NCI-H526 treated with DMSO at 0.1 percent for 48 hours (cell line): Measurements from ENCODE around the gene MYBPH.

Source experiments
- DNase-seq: peaks from one replicate; lab custom pipeline; 2025; lab: John Stamatoyannopoulos, UW

Gene MYBPH, protein sequence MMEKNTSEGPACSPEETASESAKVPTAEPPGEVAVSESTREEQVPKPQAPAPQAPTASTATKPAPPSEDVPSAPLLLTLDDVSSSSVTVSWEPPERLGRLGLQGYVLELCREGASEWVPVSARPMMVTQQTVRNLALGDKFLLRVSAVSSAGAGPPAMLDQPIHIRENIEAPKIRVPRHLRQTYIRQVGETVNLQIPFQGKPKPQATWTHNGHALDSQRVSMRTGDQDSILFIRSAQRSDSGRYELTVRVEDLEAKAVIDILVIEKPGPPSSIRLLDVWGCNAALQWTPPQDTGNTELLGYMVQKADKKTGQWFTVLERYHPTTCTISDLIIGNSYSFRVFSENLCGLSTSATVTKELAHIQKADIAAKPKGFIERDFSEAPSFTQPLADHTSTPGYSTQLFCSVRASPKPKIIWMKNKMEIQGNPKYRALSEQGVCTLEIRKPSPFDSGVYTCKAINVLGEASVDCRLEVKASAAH

DNA sequence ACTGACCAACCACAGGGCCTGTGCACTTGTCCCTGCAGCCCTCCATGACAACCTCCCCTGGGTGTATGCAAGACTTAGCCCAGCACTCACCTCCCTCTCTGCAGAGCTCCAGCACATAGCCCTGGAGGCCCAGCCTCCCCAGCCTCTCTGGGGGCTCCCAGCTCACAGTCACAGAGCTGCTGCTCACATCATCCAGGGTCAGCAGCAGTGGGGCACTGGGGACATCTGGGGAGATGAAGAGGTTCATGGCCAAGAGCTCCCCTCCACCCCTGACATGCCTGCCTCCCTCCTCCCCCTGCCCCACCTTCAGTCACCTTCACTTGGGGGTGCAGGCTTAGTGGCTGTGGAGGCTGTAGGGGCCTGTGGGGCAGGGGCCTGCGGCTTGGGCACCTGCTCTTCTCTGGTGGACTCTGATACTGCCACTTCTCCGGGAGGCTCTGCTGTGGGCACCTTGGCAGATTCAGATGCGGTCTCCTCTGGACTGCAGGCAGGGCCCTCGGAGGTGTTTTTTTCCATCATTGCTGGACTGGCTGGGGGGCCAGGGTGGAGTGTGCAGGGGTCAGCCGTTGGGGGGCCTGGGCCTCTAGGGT, at the start of gene MYBPH:
Gene MYBPH (minus strand): TSS at position 590 of the 590 bp plus-strand sequence. CDS start 71 bp downstream, at position 519.
- no peak for DNase-seq

GRCh38 chr1:203225071-203225470, 49.4 kb upstream of the MYBPH start:
- DNase-seq: no peak

DNA sequence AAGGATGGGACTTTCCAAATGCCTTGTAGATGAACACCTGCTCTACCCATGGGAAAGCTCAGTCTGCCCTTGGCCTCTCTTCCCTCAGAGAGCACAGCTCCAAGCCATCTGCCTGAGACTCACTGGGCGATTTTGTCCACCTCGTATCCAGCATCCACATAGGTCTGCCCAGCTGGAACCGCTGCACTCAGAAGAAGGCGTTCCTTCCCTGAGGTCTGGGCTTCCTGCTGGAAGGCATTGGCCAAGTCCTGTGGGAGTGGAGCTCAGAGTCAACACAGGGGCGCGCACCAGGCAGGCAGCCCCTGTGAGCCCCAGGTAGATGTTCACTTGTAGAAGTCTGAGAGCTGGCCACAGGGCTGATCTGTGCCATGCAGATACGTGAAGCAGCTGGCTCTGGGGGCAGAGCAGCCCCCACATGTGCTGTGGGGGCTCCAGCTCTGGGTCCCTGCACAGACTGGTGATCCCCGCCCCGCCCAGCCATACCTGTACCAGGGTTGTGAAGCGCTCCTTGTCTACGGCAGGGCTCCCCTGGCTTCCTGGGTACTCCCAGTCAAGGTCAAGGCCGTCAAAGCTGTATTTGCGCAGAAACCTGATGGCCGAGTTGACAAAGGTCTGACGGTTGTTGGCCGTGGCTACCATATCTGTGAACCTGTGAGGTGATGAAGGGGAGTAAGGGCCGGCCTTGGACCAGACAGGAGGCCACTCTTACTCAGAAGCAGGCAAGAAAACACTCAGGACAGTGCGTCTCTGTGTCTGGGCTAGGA, 47.6 kb upstream of the MYBPH start:
- DNase-seq: no peak

GRCh38 chr1:203219934-203220333, 44.3 kb upstream of the MYBPH start:
- no peak for DNase-seq

DNA sequence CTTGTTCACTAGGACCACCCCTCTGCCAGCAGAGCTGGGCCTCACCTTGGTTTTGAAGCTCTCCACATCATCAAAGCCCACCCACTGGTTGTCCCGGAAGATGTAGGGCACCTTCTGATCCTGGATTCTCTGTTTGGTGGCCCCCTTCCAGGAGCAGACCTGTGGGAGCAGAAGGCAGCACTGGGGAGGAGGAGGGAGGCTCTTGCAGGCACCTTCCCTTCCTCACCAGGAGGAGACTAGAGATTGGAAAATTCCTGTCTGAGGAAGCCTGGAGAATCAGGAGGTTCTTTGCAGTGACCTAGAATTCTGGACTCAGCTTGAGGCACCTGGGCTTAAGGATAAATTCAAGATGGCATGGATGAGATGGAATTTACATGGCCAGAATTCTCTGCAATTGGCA, 43.5 kb upstream of the MYBPH start:
- no peak for DNase-seq

- DNase-seq: no peak
Measured at GRCh38 chr1:203217668-203218067, 42.0 kb upstream of the MYBPH start.

DNA sequence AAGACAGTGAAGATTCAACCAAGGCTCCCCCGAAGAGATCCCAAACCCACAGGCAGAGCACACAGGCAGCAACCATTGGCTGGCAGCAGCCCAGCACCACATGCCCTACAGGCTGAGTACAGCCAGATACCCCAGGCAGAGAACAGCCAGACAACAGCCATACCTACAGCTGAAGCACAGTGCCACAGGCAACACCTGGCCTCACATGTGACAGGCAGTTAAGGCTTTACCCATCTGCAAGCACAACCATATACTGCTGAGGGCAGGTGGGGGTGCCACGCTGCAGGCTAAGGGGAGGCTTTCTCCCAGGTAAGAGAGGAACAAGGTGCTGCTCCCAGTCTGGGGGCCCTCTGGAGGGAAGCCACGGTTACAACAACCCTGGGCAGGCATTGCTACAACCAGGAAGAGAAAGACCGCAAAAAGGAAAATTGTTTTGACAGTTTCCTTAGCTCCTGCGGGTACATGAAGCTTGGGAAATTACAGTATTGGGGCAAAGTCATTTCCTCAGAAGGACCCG, 41.6 kb upstream of the MYBPH start:
- no peak for DNase-seq

DNA sequence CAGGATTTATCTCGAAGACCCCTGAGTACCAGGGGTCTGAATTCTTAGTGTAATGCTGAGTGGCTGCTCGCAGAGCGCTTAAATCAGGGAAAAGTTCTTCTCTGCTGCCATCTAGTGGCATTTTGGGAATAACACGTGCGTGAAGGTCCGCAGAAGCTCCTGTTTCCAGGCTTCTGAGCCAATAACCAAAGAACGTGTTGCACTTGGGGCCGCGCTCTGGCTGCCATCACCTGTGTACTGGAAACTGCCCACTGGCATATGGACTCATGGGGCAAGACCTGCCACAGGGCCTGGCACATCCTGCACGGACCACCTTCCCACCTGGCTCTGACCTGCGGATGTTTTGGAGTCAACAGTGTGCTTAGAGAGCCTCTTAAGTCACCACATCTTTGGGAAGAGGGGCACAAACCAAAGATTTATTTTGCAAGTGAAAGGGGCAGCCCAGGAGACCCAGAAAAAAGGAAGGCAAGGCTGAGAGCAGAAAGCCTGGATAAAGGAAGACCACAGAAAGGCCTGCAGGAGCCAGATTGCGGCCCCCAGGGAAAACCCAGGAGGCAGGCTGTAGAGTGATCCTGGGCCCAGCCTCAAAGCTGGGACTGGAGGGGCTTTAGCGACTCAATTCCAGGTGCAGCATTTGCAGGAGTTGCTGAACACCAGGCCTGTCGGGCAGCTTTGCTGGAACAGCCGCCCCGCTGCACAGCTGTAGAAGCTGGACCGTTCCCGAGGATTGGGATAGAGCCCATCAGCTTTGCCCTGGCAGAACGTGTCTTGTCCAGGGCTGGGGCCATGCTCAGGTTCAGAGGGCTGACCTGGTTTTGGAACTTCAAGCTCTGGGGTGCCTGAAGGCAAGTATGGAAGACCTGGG, 40.9 kb upstream of the MYBPH start:
- peak; percentile 35 for DNase-seq

- no peak for DNase-seq
Measured at GRCh38 chr1:203215573-203215972, 39.9 kb upstream of the MYBPH start.

GRCh38 chr1:203214871-203215270, 39.2 kb upstream of the MYBPH start:
- no peak for DNase-seq

DNA sequence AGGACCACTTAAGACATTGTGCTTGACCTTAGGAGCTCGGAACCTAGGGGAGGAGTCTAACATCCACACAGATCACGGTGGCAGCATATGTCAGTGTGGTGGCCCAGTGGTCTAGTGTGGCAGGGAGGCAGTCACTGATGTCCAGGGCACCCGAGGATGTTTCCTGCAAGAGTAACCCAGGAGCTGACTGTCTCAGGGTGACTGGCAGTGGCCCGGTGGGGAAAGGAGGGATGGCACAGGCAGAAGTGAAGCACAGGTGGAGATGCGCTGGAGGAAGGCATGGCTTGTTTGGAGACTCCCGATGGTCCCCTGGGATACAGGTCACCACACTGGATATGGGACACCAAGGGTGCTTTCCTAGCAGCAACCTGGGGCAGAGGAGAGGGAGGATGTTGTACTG, 37.5 kb upstream of the MYBPH start:
- DNase-seq: no peak

DNA sequence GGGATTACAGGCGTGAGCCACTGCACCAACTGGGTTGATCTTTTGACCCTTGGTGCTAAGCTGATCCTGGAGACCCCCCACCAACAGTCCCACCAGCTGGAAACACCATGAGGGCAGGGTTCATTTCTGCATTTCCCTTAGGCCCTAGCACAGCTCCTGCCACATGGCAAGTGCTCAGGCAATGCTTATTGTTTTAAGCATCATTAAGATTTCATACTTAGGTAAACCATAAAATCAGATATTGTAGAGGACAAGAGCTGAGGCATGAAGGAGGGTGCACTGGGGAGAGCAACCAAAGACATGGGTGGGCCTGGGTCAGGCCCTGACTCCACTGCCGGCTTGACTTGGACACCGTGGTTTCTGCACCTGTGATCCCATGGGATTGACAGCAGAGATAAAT, 36.2 kb upstream of the MYBPH start:
- DNase-seq: no peak

DNA sequence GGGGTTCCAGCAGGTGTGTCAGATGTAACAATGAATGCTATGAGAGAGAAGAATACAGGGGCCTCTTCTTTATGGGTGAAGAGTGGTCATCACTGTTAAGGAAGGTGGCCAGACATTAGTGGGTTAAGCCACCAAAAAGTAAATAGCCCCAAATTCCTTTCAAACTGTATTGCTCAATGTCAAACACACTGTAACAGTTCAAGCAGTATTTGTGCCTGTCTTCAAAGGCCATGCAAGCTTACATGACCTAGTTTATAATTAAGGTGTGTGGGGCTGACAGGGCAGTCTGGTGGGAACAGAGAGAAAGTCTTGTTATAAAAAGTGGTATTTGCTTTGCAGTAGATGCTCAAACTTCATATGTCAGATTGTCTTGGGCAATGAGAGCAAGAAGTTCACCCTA, 35.4 kb upstream of the MYBPH start:
- DNase-seq: no peak

- no peak for DNase-seq
Measured at GRCh38 chr1:203210350-203210749, 34.7 kb upstream of the MYBPH start.

DNA sequence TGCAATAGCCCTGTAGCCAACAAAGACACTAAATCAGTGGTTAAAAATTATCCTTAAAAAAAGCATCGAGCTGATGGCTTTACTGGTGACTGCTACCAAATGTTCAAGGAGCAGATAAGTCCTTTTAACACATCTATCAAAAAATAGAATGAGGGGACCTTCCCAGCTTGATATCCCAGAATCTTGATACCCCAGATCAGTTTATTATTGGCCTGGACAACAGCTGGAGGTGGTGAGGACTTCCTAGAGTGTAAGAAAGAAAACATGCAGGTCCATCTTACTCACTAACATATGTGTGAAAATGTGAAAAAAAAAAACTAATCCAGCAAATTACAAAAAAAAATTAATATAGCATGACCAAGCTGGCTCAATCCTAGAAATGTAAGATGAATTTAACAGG, 32.6 kb upstream of the MYBPH start:
- DNase-seq: no peak

- DNase-seq: no peak
Measured at GRCh38 chr1:203207751-203208150, 32.1 kb upstream of the MYBPH start.

GRCh38 chr1:203206129-203206687, 30.6 kb upstream of the MYBPH start:
- no peak for DNase-seq

GRCh38 chr1:203204756-203205155, 29.1 kb upstream of the MYBPH start:
- DNase-seq: no peak

DNA sequence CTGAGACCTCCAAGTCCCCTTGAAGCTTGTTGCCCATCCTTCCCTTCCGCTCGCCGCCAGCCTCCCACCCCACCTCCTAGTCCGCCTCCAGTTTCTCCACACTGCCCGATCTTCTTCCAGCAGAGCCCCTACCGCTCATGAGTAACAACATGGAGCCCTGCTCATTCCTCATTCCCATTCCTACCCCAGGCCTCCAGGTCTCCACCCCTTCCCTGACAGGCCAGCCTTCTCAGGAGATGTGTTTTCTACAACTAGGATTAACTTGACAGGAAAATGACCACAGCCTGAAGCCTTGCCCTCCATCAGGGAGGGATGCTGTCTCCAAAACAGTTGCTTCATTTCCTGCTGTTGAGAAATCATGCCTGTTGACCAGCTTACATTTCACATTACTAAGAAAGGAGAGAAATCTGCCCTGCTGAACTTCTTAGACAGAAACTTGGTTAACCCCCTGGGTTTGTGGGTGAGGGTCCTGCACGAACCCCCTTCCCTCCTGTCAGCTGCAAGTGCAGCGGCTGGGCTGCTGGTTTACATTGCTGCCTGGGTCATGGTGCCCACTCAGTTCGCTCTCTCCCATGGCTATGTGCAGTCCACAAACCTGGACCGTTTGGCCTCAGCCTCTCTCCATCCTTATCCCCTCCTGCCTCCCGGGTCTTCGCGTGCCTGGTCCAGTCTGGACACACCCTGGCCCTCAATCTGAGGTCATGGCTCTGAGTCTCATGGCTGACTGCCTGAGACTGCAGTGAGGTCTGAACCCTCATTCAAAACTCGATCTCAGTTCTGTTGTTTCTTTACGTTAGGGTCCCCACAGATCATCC, 27.0 kb upstream of the MYBPH start:
- DNase-seq: no peak

DNA sequence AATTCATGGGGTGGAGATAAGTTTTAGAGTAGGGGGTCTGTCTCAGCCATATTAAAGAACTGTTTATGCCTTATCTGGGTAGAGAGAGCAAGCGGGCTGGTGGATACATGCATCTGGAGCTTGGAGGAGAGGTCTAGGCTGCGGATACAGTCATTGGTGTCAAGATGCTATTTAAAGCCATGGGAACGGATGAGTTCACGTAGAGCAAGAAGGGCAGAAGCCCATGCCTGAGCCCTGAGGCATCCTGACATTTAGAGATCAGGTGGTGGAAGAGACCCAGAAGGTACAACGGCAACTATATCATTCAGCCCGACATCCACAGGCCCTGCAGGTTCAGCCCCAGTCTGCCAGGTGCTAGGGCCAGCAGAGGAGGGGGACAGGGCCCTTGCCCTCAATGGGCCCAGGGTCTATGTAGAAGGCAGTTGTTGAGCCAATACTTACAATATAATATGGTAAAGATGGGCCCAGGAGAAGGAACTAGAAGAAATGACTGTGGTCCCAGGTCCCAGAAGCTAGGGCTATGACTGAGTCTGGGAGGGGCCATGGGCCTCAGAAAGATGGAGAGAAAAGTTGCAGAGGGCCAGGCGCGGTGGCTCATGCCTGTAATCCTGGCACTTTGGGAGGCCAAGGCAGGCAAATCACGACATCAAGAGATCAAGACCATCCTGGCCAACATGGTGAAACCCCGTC, 26.0 kb upstream of the MYBPH start:
- no peak for DNase-seq
